HEK293 (cell line): ENCODE measurements around the gene CCDC63.

Experiments used
- CTCF ChIA-PET: fragments of 350-600 bp; formaldehyde crosslinking; extraction: SDS; loops from one replicate; lab custom pipeline; 2021; ENCODE audit warnings: antibody characterized with exemption; lab: Yijun Ruan, JAX
- POLR2A ChIA-PET: fragments of 300-600 bp; formaldehyde crosslinking; extraction: SDS; loops from one replicate; lab custom pipeline; 2020; ENCODE audit warnings: antibody characterized with exemption, inconsistent platforms; lab: Yijun Ruan, JAX
- H3K27ac ChIP-seq: fragments of 200-500 bp; sonication (Bioruptor generic); 2 replicates; pipeline ENCODE4 v1.5.1; 2014; ENCODE audit warnings: low read depth, low read length, control low read depth, inconsistent platforms; ENCODE audit errors: extremely low read depth
- H3K36me3 ChIP-seq, 2 experiments: fragments of 200-500 bp in 1 of 2; sonication (Bioruptor generic) in 1 of 2; 1 replicate in 1 of 2; 2 replicates in 1 of 2; pipeline ENCODE4 v1.5.1; 2014 to 2017; ENCODE audit warnings: inconsistent platforms in 2 of 2, low read length in 2 of 2; ENCODE audit not compliant: control insufficient read depth in 2 of 2, insufficient read depth in 1 of 2
- H3K4me1 ChIP-seq: fragments of 200-500 bp; sonication (Bioruptor generic); 2 replicates; pipeline ENCODE4 v1.5.1; 2014; ENCODE audit warnings: mild to moderate bottlenecking, low read length, inconsistent platforms; ENCODE audit not compliant: control insufficient read depth, insufficient read depth
- H3K4me3 ChIP-seq: 2 replicates; pipeline ENCODE4 v1.5.1; 2011; ENCODE audit warnings: low read depth, mild to moderate bottlenecking, control low read depth, low read length, moderate library complexity
- H3K9me3 ChIP-seq: fragments of 200-500 bp; sonication (Bioruptor generic); 2 replicates; pipeline ENCODE4 v1.5.1; 2014; ENCODE audit warnings: low read depth, low read length, inconsistent platforms; ENCODE audit not compliant: control insufficient read depth, insufficient read depth
- GLI2 ChIP-seq: fragments of 450-650 bp; formaldehyde crosslinking; IDR thresholded peaks from 2 replicates; pipeline ENCODE4; 2017; ENCODE audit warnings: missing biosample characterization, missing genetic modification characterization, low read depth, borderline replicate concordance
- PRDM10 ChIP-seq: fragments of 450-650 bp; formaldehyde crosslinking; IDR thresholded peaks from 2 replicates; pipeline ENCODE4 v1.5.1; 2016; ENCODE audit warnings: missing biosample characterization, missing genetic modification characterization
- PRDM4 ChIP-seq: fragments of 450-650 bp; formaldehyde crosslinking; IDR thresholded peaks from 2 replicates; pipeline ENCODE4 v1.5.1; 2017; ENCODE audit warnings: missing biosample characterization, missing genetic modification characterization
- ZBTB20 ChIP-seq: fragments of 450-650 bp; formaldehyde crosslinking; IDR thresholded peaks from 2 replicates; pipeline ENCODE4 v1.5.1; 2016; ENCODE audit warnings: missing biosample characterization, missing genetic modification characterization
- ZNF169 ChIP-seq: fragments of 450-650 bp; formaldehyde crosslinking; IDR thresholded peaks from 2 replicates; pipeline ENCODE4 v1.5.1; 2016; ENCODE audit warnings: missing biosample characterization, missing genetic modification characterization
- ZNF280C ChIP-seq: fragments of 450-650 bp; formaldehyde crosslinking; IDR thresholded peaks from 2 replicates; pipeline ENCODE4 v1.5.1; 2016; ENCODE audit warnings: missing biosample characterization, missing genetic modification characterization
- ZNF423 ChIP-seq: fragments of 450-650 bp; formaldehyde crosslinking; IDR thresholded peaks from 2 replicates; pipeline ENCODE4 v1.5.1; 2016; ENCODE audit warnings: missing biosample characterization, missing genetic modification characterization
- ZNF48 ChIP-seq: fragments of 450-650 bp; formaldehyde crosslinking; IDR thresholded peaks from 2 replicates; pipeline ENCODE4 v1.5.1; 2016; ENCODE audit warnings: missing biosample characterization, missing genetic modification characterization
- ZNF660 ChIP-seq: fragments of 450-650 bp; IDR thresholded peaks from 2 replicates; pipeline ENCODE4 v1.5.1; 2018; ENCODE audit warnings: missing biosample characterization, mild to moderate bottlenecking, missing genetic modification characterization

The CCDC63 gene

GRCh38 chr12:110908377-110909152 is 61.8 kb downstream of the CCDC63 start:
- CTCF ChIA-PET: interaction anchor here (0.7 to 1.3 kb wide), 4 partner anchors 9 to 409 kb away, joined by 3 to 4 read pairs (median 3); no protein-coding TSS in a partner anchor
- 0 out of 2 replicates have a peak, but pooled peaks have one; percentile 64 for TF ChIP-seq ZNF48 (tag by site-specific recombination)
- TF ChIP-seq ZBTB20 (tag by site-specific recombination): peak; percentile 59
- TF ChIP-seq ZNF423 (tag by site-specific recombination): no peak
- TF ChIP-seq PRDM10 (tag by site-specific recombination): peak; percentile 53
- H3K9me3 ChIP-seq: no peaks in the 10 kb centered on the region

GRCh38 chr12:110912263-110912662 is 65.5 kb downstream of the CCDC63 start:
- no peaks in the 10 kb centered on the region for H3K4me1 ChIP-seq
- POLR2A ChIA-PET: no interaction called here
- no peak for TF ChIP-seq ZNF169 (tag by site-specific recombination)
- no peak for TF ChIP-seq ZNF660 (tag by site-specific recombination)
- TF ChIP-seq GLI2 (tag by site-specific recombination): no peak
- no peak for TF ChIP-seq PRDM4 (tag by site-specific recombination)
- no peak for TF ChIP-seq ZNF280C (tag by site-specific recombination)
- no peak overlapping the region for H3K27ac ChIP-seq
- CTCF ChIA-PET: interaction anchor here (0.5 to 0.8 kb wide), 4 partner anchors 25 to 813 kb away, joined by 3 to 4 read pairs (median 3); no protein-coding TSS in a partner anchor
- H3K9me3 ChIP-seq: no peaks in the 10 kb centered on the region
- no peaks in the 10 kb centered on the region for H3K36me3 ChIP-seq
- no peak overlapping the region for H3K4me3 ChIP-seq

More at GRCh38 chr12:110908377-110909152, 61.8 kb downstream of the CCDC63 start:
- no peak overlapping the region for H3K27ac ChIP-seq
- POLR2A ChIA-PET: interaction anchor here (0.6 kb wide), 3 partner anchors 47 to 419 kb away, joined by 3 to 4 read pairs (median 3); partner anchors contain the start of gene PPP1CC
- H3K36me3 ChIP-seq: no peaks in the 10 kb centered on the region
- no peak overlapping the region for H3K4me3 ChIP-seq
- no peaks in the 10 kb centered on the region for H3K4me1 ChIP-seq
